WERI-Rb-1 (cell line): ENCODE data around the gene STRN.

ENCODE experiments used
- DNase-seq: peaks from one replicate; pipeline ENCODE4 v3.0.0-alpha.2; 2020
- H3K27ac ChIP-seq: fragments of 250-450 bp; sonication (Bioruptor Pico); 2 replicates; pipeline ENCODE4 v1.5.1; 2020; ENCODE audit warnings: mild to moderate bottlenecking, moderate library complexity
- H3K27me3 ChIP-seq: fragments of 250-450 bp; sonication (Bioruptor Pico); 2 replicates; pipeline ENCODE4 v1.5.1; 2021; ENCODE audit warnings: mild to moderate bottlenecking, low read depth, moderate library complexity; ENCODE audit not compliant: insufficient read depth, severe bottlenecking
- H3K36me3 ChIP-seq: fragments of 250-450 bp; sonication (Bioruptor Pico); 2 replicates; pipeline ENCODE4 v1.5.1; 2020; ENCODE audit warnings: mild to moderate bottlenecking, moderate library complexity
- H3K4me3 ChIP-seq: 2 replicates; pipeline ENCODE4 v1.5.1; 2011; ENCODE audit warnings: low read depth, mild to moderate bottlenecking, control low read depth, low read length
- H3K9me3 ChIP-seq: fragments of 250-450 bp; sonication (Bioruptor Pico); 2 replicates; pipeline ENCODE4 v1.5.1; 2021; ENCODE audit warnings: mild to moderate bottlenecking, moderate library complexity; ENCODE audit not compliant: severe bottlenecking
- CTCF ChIP-seq: IDR thresholded peaks from 2 replicates; pipeline ENCODE4 v1.5.1; 2011; ENCODE audit warnings: low read depth, mild to moderate bottlenecking, control low read depth, inconsistent platforms, low read length

STRN gene

GRCh38 chr2:36807223-36807886 lies 159.0 kb downstream of the STRN start:
- Histone ChIP-seq H3K27me3 (no peaks in the 10 kb centered on the region), H3K27ac (peak overlapping the region; percentile 6; the same call in 1 of the 2 replicates), H3K4me3 (no peak overlapping the region), H3K36me3 (no peaks in the 10 kb centered on the region), H3K9me3 (peaks cover 7% of the 10 kb centered on the region)
- no peak for TF ChIP-seq CTCF
- DNase-seq: peak; percentile 69

GRCh38 chr2:36805635-36806224 lies 160.6 kb downstream of the STRN start:
- peaks cover 4% of the 10 kb centered on the region for H3K9me3 ChIP-seq
- no peaks in the 10 kb centered on the region for H3K27me3 ChIP-seq
- no peaks in the 10 kb centered on the region for H3K36me3 ChIP-seq
- no peak overlapping the region for H3K4me3 ChIP-seq
- H3K27ac ChIP-seq: no peak overlapping the region
- TF ChIP-seq CTCF: no peak
- no peak for DNase-seq

- no peak for TF ChIP-seq CTCF
- no peaks in the 10 kb centered on the region for H3K36me3 ChIP-seq
- no peak overlapping the region for H3K27ac ChIP-seq
- no peak for DNase-seq
- no peaks in the 10 kb centered on the region for H3K9me3 ChIP-seq
- no peaks in the 10 kb centered on the region for H3K27me3 ChIP-seq
- no peak overlapping the region for H3K4me3 ChIP-seq
Measured at GRCh38 chr2:36802952-36803351, 163.4 kb downstream of the STRN start.

GRCh38 chr2:36801088-36801487 lies 165.2 kb downstream of the STRN start:
- no peak for TF ChIP-seq CTCF
- DNase-seq: no peak
- Histone ChIP-seq H3K27me3 (no peaks in the 10 kb centered on the region), H3K4me3 (no peak overlapping the region), H3K27ac (no peak overlapping the region), H3K9me3 (no peaks in the 10 kb centered on the region), H3K36me3 (no peaks in the 10 kb centered on the region)

- Histone ChIP-seq H3K27me3 (no peaks in the 10 kb centered on the region), H3K27ac (no peak overlapping the region), H3K9me3 (no peaks in the 10 kb centered on the region), H3K36me3 (no peaks in the 10 kb centered on the region), H3K4me3 (no peak overlapping the region)
- DNase-seq: no peak
- TF ChIP-seq CTCF: no peak
Measured at GRCh38 chr2:36800381-36800780, 166.0 kb downstream of the STRN start.

- no peak overlapping the region for H3K27ac ChIP-seq
- no peak for DNase-seq
- TF ChIP-seq CTCF: no peak
- no peaks in the 10 kb centered on the region for H3K27me3 ChIP-seq
- no peaks in the 10 kb centered on the region for H3K9me3 ChIP-seq
- H3K36me3 ChIP-seq: no peaks in the 10 kb centered on the region
- H3K4me3 ChIP-seq: no peak overlapping the region
Measured at GRCh38 chr2:36798724-36799123, 167.6 kb downstream of the STRN start.
